LoVo (cell line): ENCODE results near the gene ZBTB20.

Experiments
- DNase-seq: peaks from one replicate; pipeline ENCODE4 v3.0.0-alpha.2; 2016; ENCODE audit warnings: low spot score

Gene ZBTB20

DNA sequence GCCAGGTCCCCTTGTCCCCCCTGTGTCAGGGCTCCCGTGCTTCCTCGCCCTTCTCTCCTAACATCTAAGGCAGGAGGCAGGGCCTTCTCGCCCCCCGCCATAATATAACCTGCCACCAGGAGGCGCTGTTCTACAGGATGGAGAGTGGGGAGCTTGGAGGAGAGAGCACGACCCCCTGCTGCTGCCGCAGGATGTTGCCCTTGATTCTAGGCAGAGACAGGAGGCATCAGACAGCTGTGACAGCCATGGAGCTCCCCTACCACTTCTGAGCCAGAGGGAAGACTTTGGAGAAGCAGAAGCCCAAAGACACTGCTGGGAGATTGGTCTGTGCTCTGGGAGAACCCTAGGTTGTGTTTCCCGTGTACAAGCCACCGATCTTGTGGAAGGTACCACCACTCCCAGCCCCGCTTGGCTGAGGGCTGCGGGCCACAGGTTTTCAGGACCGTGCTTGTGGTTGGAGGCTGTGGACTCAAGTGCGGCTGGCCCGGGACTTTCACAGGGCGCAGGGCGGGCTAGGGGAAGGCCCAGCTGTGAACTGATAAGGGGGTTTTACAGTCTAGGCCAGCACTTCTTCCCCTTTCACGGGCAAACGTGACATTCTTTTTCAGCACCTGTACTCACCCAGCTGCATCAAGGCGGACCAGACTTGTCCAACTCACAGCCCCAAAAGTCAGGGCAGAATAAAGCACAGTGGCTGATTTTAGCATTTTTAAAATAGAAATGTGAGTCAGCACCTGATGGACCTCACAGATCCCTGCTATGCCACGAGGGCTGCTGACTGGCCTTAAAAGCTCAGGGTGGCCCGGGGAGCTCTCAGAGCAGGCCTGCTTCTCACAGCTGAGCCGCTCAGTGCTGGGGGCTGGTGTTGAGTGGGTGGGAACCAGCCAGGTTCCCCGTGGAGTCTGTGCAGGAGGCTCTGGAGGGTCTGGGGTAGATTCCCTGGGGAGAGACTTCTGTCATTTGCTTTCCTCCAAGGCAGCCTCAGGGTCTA lies 855.9 kb downstream of the ZBTB20 start:
- no peak for DNase-seq

DNA sequence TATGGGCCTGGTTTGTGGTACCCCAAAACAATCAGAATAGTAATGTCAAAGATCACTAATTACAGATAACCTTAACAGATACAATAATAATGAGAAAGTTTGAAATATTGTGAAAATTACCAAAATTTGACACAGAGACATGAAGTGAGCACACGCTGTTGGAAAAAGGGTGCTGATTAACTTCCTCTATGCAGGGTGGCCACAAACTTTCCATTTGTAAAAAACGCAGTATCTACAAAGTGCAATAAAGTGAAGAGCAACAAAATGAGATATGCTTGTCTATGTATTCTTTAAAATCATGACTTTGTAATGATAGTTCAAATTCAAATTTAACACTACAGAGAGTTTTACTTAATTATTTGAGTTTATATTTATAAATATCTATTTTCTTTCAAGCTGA lies 860.8 kb downstream of the ZBTB20 start:
- DNase-seq, result no peak

DNA sequence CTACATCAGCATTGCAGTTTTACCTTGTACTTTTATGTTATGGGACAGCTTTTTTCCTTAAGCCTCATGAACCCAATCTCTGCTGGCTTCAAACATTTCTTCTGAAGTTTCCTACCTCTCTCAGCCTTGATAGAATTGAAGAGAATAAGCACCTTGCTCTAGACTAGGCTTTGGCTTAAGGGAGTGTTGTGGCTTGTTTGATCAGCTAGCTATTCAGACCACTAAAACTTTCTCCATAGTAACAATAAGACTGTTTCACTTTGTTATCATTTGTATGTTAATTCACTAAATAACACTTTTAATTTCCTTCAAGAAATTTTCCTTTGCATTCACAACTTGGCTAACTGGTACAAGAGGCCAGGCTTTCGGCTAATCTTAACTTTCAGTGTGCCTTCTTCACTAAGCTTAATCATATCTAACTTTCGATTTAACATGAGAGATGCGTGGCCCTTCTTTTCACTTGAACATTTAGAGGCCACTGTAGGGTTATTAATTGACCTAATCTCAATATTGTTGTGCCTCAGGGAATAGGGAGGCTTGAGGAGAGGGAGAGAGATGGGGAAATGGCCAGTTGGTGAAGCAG lies 861.3 kb downstream of the ZBTB20 start:
- no peak for DNase-seq

DNA sequence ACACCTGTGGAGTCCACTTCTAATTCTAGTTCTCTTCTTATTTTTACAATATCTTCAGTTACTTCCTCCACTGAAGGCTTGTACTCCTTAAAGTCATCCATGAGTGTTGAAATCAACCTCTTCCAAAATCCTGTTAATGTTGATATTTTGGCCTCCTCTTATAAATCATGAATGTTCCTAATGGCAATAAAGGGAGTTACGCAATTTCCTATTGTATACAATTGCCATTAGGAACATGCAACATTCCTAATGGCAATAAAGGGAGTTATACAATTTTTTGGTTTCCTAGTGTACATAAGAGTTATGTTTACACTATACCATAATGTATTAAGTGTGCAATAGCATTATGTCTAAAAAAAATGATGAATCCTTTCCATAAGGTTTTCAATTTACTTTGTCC lies 862.4 kb downstream of the ZBTB20 start:
- no peak for DNase-seq
